Activated naive CD4-positive, alpha-beta T cell treated with Interleukin-2 at 50 U/mL for 16 hours (primary cell): ENCODE measurements around the gene CD53.
A peak's percentile ranks its signal among the peaks of the same experiment; 100 is the strongest.
"Not testable (repeated sequence)": the region's sequence is repeated elsewhere in the genome, so short reads cannot be mapped to it uniquely, and the experiment has no call there.

Source experiments
- DNase-seq: peaks from one replicate; pipeline ENCODE4 v3.0.0-alpha.2; 2020

Gene CD53, protein sequence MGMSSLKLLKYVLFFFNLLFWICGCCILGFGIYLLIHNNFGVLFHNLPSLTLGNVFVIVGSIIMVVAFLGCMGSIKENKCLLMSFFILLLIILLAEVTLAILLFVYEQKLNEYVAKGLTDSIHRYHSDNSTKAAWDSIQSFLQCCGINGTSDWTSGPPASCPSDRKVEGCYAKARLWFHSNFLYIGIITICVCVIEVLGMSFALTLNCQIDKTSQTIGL

DNA sequence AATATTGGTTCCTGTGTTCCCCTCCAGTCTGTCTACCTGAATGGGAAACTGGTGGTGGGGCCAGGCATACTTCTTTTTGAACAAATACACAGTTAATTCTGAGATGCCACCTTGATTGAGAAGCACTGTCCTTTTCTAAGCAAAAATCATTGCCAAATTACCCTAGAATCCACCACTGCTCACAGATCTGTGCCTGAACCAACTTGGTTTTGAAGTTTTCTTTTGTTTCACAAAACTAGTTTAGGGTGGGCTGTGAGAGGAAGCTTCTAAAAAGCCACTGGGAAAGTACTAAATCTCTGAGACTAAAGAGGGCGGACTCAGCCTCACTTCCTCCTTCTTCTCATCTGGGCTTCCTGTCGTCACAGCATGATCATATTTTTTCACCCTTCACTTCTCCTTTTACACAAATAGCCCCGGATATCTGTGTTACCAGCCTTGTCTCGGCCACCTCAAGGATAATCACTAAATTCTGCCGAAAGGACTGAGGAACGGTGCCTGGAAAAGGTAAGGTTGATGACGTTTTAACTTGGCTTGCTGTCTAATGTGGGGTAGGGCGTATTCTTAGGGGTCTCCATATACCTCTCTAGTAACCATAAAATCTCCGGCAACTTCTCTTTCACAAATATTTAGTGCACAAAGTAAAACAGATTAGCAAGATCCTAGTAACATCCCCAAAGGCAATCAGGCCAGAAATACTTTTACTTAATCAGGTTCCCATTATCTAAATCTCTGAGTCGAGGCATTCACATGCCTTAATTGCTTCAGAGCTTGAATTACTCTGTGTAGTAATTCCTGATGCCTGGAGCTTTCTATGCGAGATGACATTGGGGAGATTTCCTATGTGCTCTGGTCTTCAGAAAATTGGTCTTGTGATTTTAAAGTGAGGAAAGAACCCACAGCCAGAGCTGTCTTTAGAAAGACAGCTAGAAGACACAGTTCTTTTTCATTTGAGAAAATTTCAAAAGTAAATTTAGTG, at the start of gene CD53:
TSS of gene CD53 (plus strand) at position 404 of the 976 bp plus-strand sequence. CDS start 18,261 bp downstream, outside the sequence.
- peak; percentile 34 for DNase-seq

DNA sequence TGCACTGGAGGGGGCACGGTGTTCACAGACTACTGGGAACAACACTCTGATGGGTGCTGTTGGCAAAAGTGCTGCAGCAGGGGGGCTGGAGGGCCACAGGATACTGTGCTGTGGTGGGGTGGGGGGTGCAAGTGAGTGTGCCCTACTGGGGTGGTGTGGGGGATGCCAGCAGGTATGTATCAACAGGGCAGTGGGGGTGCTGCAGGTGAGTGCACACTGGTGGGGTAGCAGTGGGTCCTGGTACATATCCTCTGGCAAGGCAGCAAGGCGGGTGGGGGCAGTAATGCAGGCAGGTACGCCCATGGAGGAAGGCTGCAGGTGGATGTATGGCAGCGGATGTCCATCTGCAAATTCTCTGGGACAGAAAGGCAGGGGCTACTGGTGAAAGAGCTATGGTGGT, 48.8 kb upstream of the CD53 start:
- no peak for DNase-seq

DNA sequence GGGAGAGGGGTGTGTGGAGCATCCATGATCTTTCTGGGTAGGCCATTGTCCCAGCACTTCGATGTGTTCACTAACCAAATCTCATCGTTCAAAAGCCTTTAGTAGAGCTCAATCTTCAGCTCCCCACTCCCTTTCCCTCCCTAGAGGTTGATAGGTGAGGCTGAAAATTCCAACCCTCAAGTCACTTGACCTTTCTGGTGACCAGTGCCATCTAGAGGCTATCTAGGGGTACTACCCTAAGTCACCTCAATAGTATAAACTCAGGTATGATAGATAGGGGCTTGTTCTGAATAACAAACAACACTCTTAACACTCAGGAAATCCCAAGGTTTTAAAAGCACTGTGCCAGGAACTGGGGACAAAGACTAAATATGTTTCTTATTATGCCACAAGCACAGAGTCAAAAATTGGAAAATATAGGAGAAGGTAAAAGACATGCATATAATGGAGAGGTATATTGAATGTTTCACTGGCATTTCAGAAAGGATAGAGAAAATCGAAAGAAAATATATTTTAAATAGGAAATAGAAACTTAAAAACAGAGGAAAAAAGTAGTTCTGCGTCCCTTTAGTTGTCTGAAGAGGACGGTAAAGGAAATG, 42.9 kb upstream of the CD53 start:
- DNase-seq: no peak

DNA sequence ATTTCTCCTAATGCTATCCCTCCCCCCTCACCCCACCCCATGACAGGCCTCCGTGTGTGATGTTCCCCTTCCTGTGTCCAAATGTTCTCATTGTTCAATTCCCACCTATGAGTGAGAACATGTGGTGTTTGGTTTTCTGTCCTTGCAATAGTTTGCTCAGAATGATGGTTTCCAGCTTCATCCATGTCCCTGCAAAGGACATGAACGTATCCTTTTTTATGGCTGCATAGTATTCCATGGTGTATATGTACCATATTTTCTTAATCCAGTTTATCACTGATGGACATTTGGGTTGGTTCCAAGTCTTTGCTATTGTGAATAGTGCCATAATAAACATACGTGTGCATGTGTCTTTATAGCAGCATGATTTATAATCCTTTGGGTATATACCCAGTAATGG, 39.2 kb upstream of the CD53 start:
- DNase-seq: not testable (repeated sequence)

DNA sequence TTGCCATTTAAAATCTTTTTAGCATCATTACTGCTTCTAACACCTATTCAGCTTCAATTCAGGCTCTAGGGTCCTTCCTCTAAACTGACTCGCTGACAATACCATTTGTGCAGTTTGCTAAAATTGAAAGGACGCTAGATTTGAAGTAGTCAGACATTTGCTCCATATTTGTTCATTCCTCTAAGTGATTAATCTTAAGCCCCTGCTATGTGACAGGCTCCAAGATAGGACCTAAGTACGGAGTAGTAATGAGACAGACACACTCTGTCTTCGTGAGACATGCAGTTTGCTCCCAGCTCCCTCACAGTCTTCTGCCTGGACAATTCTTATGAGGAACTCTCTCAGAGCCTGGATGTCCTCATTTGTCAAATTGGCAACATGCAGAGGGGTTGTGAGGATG, 26.1 kb upstream of the CD53 start:
- DNase-seq: no peak

DNA sequence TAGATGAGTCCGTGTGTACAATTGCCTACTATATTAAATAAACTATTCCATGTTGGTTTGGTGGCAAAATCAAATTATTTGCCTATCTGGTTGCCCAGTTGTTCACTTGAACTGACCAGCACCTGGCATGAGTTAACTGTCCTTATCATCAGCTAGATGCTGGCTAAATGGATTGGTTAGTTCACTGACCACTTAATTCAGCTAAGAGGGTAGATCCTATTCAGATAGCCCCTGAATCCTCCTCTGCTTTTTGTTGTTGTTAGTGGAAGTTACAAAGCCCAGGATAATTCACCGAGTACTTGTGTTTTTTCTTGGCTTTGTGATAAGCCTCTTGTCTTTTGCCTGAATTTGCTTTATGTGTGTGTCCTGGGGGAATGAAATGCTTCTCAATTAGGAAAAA, 22.8 kb upstream of the CD53 start:
- DNase-seq: no peak

DNA sequence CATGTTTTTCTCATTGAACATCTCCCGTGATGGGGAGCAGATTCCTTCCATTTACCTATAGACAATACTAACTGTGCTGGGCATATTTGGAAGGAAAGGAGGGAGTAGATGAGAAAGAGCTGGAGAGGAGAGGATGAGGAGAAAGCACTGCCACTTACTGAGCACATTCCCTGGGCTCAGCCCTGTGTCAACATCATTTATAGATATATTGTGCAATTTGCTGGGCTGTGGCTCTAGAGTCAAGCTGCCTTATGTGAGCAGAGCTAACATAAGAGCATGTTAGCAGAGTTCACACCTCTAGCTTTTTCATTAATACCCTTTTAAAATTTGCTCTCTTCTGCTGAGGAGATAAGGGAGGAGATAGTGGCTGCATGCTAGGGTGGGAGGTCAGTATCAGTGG, 22.3 kb upstream of the CD53 start:
- no peak for DNase-seq

DNA sequence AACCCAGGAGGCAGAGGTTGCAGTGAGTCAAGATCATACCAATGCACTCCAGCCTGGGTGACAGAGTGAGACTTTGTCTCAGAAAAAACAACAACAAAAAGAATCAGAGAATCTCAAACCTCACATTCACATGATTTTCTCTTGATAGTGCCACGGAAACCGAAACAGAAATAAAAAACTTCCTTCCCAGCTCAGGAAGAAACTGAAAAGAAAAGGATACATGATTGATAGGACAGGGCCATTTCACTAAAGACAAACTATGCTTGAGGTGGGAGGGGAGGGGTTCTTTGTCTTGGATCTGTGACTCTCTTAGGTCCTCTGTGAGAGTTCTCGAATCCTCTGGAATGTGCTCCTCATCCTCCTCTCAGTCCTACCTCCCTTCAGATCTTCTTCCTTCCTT, 19.8 kb upstream of the CD53 start:
- DNase-seq: no peak

DNA sequence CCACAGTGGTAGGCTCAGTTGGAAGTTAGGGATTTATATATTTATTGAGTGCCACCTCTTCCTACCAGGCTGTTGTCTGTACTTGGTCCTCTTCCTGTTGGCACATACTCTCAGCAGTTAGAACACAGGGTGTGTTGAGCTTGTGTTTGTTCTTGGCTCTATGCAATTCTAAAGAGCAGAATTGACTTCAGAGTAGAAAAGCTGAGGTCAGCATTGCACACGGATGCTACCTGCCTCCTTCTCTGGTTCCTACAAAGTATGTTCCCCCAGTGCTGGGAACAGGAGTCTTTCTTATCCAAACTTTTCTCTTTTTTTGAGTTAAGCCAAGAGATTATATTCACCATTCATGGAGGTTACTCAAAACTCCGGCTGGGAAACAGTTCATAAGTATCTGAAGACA, 16.5 kb upstream of the CD53 start:
- DNase-seq: no peak

DNA sequence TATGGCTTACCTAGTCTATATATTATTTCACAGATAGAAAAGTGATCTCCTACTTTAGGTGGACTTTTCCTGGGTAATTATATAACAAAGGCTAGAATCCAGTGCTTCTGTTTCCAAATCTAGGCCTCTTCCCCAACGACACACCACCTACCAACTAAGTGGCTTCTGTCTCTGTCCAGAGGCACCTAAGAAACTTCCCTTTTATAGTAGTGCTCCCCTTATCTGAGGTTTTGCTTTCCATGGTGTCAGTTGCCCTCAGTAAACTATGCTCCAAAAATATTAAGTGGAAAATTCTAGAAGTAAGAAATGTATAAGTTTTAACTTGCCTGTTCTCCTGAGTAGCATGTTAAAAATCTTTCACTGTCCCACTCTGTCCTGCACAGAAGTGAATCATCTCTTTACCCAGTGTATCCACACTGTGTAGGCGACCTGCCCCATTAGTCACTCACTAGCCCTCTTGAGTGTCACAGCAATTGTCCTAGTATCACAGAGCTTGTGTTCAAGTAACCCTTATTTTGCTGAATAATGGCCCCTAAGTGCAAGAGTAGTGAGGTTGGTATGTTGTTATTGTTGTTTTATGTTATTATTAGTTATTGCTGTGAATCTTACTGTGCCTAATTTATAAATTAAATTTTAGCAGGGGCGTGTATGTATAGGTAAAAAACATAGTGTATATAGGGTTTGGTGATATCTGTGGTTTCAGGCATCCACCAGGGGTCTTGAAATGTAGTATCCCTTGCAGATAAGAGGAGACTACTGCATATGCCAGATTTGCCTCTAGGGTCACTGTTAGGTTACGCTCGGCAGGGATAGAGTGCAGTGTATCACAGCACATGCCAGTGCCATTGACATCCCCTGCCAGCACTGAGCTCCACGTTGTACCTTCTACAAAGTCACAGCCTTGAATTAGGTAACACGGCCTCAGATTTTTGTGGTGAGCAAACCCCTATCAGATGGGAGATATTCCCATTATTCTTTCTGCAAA, 14.7 kb upstream of the CD53 start:
- DNase-seq: no peak

DNA sequence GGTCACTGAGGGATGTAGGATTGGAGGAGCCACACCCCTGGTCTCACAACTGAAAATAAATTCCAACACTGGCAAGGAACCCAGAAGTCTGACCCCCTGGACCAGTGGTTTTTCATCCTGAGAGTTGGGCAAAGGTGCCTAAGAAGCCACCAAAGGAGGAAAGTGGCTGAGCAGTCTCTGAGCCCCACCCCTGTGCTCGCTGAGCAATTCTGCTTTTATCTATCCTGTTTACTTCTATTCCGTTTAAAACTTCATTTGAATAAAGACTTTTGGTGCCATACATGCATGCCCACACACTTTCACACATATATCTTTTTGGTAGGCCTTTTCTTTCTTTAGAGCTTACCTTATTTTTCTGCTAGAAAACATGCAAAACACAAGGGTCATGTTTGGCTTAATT, 13.9 kb upstream of the CD53 start:
- DNase-seq: no peak

DNA sequence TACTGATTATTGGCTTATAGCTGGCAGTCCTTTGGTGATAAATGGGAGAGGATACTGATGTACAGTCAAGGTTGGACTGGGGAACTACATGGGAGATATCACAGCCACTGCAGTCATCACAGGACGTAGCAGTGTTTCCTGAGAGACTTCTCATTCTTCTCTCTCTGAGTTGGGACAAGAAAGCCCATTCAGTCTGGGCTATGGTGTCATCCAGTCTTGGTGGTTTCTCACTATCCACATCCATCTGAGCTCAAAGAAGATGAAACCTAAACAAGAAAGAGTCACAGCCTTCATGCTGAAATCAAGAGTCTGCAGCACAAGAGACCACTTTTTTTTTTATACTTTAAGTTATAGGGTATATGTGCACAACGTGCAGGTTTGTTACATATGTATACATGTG, 12.8 kb upstream of the CD53 start:
- no peak for DNase-seq

DNA sequence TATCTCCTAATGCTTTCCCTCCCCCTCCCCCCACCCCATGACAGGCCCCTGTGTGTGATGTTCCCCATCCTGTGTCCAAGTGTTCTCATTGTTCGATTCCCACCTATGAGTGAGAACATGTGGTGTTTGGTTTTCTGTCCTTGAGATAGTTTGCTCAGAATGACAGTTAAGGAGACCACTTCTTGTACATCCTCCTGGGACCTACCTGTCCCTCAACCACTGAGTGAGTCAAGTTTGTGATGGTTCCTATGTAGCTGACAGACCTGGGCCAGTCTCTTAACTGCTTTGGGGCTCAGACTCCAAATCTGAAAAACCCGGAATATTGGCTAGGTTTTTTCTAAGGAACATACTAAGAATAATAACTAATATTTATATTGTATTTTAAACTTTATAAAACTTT, 12.3 kb upstream of the CD53 start:
- not testable (repeated sequence) for DNase-seq

DNA sequence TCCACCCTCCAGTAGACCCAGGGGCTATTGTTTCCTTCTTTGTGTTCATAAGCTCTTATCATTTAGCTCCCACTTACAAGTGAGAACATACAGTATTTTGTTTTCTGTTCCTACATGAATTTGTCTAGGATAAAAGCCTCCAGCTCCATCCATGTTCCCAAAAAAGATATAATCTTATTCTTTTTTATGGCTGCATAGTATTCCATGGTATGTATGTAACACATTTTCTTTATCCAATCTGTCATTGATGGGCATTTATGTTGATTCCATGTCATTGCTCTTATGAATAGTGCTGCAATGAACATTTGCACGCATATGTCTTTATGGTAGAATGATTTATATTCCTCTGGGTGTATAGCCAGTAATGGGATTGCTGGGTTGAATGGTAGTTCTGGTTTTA, 11.0 kb upstream of the CD53 start:
- not testable (repeated sequence) for DNase-seq

DNA sequence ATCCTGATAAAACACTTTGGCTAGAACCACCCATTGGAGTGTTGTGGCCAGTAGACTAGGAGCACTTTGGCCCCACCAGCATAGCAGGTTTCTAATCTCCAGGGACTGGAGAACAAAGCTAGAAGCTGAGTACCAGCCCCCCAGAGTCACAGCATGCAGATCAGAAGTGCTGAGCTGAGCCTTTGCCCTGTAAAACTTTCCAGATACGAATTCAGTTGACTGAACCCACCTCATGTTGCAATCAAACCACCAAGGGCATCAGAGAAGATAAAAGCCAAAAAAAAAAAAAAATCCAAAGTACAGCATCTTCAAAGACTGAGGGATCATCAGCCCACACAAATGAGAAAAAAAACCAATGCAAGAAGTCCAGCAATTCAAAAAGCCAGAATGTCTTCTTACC, 8.7 kb upstream of the CD53 start:
- DNase-seq: no peak

DNA sequence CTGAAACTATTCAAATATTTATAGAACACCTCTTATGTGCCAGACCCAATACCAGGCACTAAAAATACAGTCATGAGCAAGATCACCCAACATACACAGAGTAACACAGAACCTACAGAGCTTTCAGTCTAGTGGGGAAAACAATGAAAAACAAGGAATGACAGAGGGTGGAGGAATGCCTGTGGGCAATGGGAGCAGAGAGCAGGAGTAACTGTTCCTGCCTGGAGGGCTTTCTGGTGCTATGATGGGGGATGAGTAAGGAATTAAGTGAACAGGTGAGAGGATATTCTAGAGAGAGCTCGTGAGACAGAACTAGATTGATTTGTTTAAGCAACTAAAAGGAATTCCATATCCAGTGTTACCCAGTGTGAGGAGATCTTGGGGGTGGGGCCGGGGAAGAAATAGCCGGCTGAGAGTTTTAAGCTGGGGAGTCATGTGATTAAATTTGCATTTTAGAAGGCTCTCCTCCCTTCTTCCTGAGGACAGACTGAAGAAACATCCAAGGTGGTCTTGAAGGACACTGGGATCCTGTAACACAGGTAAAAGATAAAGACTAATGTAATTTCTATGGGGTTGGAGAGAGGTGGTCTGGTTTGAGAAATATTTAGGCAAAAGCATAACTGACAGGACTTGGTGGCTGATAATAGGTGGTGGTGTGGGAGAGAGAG, 2.1 kb upstream of the CD53 start:
- DNase-seq: no peak

DNA sequence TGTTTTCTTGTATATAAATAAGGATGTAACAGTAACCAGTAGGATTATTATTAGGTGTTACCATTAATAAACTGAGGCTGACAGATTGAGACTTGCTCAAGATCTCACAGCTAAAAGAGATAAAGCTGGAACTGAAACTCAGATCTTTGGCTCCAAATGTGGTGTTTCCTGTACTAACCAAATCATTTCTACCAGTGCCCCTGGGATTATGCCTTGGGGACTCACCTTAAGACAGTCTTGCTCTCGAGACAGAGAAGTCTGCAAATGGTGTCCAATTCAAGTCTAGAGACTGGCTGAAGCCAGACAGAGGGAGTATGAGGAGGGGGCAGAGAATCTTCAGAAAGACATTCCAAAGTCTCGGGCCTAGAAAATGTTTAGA, 593 bp upstream of the CD53 start:
- DNase-seq: no peak

DNA sequence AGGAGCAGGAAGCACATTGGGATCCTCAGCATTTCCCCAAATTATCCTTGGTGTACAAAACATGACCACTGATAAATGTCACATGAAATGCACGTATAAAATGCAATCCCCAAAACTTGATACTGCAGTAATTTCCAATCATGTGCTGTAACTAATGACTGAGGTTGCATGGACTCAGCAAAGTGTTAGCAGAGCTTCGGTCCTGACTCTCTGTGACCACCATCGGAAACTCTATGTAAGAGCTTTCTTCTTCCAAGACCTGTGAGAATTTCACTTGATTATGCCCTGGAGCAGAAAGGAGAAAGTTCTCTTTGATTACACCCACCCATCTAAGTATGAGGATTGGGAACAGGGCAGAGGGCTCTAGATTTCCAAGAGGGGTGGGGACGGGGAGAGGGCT, 908 bp downstream of the CD53 start:
- no peak for DNase-seq

DNA sequence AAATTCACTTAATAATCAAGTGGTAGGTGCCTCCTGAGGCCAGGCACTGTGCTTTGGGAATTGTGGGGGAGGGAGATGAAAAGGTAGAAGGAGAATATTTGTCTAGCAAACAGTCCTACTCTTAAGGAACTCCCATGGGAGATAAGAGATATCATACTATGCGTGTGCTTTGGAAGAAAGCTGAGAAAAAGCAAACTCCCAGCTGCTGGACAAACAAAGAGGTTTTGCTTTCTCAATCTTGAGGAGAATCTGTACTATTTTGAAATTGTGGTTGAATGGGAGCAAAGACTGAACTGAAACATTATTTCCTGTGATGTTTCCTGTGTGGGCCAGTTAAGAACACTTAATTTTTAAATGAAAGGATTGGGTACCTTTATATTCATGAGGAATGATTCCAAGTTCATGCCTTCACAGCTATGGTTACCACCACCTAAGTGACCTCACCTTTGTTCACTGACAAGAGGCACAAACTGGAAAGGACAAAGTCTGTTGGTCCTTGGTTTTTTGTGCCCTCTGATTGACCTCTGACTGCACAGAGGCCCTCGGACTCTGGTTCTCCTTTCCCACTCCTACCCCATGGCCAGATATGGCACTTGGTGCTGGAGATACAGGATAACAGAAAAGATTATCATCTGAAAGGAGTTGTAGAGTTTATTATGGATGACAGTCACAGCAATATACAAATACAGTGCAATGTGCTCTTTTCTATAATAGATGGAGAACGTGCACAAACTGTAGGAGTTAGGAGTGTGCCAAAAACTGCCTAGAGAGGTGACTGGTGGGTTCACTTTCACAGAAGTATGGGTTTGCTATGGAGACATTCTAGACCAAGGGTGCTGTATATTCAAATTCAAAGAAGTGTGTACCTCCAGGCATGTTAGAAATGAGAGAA, 1.6 kb downstream of the CD53 start:
- DNase-seq: no peak

DNA sequence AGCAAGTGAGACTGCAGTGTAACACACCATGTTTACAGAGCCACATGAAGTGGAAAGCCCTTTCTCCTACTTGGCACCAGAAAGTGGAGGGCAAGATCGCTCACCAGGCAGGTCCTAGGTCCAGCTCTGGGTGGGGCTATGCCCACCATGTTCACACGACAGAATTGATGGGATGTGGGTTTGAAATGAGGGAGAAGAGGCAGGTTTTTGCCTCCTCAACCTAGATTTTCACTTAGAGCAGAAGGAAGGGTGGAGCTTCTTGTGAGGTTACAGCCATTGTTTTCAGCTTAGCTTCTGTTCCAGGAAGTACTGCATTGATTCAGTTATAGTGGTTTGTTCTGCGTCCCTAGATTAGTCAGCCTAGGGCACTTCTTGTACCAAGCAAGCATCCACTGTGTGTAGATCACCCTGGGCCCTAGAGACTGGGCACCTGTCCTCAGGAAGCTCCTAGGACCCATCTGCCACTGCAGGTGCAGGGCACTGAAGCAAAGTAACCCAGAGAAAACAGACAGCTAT, 2.3 kb downstream of the CD53 start:
- peak; percentile 48 for DNase-seq
